Kidney (tissue), 14 donors: ENCODE data around the gene CARS1. TPM values are rescaled to one million over a fixed set of nuclear protein-coding genes. Genes with fewer than 3 reads are reported as not detected.

Experiments used
- DNase-seq, 5 donors: peaks; one replicate each; pipeline ENCODE4 v3.0.0-alpha.2; 2013 to 2020
- FAIRE-seq: peaks from 2 replicates; lab custom pipeline; 2012; peaks lifted over from hg19 to GRCh38; lab: Jason Lieb, UNC
- H3K27ac ChIP-seq, 2 donors: one replicate each; pipeline ENCODE4 v1.7.0; 2013; ENCODE audit warnings: low read depth in 2 of 2, low read length in 2 of 2, inconsistent platforms in 1 of 2
- H3K27me3 ChIP-seq: one replicate; pipeline ENCODE4 v1.7.1; 2013; ENCODE audit warnings: low read length, inconsistent platforms; ENCODE audit not compliant: control insufficient read depth, insufficient read depth
- H3K36me3 ChIP-seq, 3 donors: one replicate each; pipeline versions ENCODE4 v1.7.0 to v1.7.1; 2013; ENCODE audit warnings: low read length in 3 of 3, control low read depth in 1 of 3, inconsistent platforms in 1 of 3; ENCODE audit not compliant: insufficient read depth in 3 of 3, control insufficient read depth in 2 of 3
- H3K4me1 ChIP-seq, 3 donors: one replicate each; pipeline versions ENCODE4 v1.7.0 to v1.7.1; 2013; ENCODE audit warnings: low read length in 3 of 3, inconsistent platforms in 1 of 3, low read depth in 1 of 3; ENCODE audit not compliant: control insufficient read depth in 2 of 3, insufficient read depth in 2 of 3
- H3K4me3 ChIP-seq, 3 donors: one replicate each; pipeline versions ENCODE4 v1.7.0 to v1.8.1; 2013; ENCODE audit warnings: low read length in 3 of 3, control low read depth in 1 of 3, inconsistent platforms in 1 of 3
- H3K9ac ChIP-seq, 3 donors: one replicate each; pipeline versions ENCODE4 v1.7.0 to v1.7.1; 2013; ENCODE audit warnings: low read length in 3 of 3, control low read depth in 1 of 3, inconsistent platforms in 1 of 3
- H3K9me3 ChIP-seq, 3 donors: one replicate each; pipeline versions ENCODE4 v1.7.0 to v1.7.1; 2013; ENCODE audit warnings: low read length in 3 of 3, control low read depth in 1 of 3, inconsistent platforms in 1 of 3; ENCODE audit not compliant: control insufficient read depth in 2 of 3, insufficient read depth in 1 of 3
- CTCF ChIP-seq: IDR thresholded peaks from 3 replicates; pipeline ENCODE4 v1.5.1; 2012; ENCODE audit warnings: mild to moderate bottlenecking, moderate library complexity, borderline replicate concordance; ENCODE audit not compliant: insufficient read depth; ENCODE audit errors: extremely low read depth
- intact Hi-C: fragments of 100-400 bp; cut with DNase I; formaldehyde crosslinking; loops from one replicate; pipeline ENCODE4 v1.11.1; 2022
- polyA plus RNA-seq: library from polyadenylated mRNA; stranded (reverse); fragments of 350-450 nt; fragmentation: Illumina TruSeq; extraction: RNeasy Lipid Tissue Mini Kit (QIAGEN cat#74804); gene quantifications from one replicate; pipeline ENCODE4 v1.2.3, GENCODE V29; 2014; ENCODE audit warnings: low read depth, low replicate concordance; ENCODE audit not compliant: insufficient read depth
- total RNA-seq: library from RNA; stranded (reverse); fragmentation: NEBNext Ultra II Directional; extraction: Animal tissue kit (Norgen Biotek cat#: 25700); gene quantifications from one replicate; pipeline ENCODE4 v1.2.1, GENCODE V29; 2021
- donor health status: control.
- donor health status: control.
- donor health status: control.
- donor health status: control.
- donor health status: control.
- donor health status: DM: yes; HTN: yes; CAD: no.
- donor health status: Normal renal cell carcinoma (clear cell type).

CARS1 gene
- total and polyA plus RNA-seq, 2 donors from 2014 or later = 26.5 to 49.5 TPM

GRCh38 chr11:3020011-3020410, 37.2 kb downstream of the CARS1 start:
- H3K9ac ChIP-seq = no peak overlapping the region
- no peaks in the 10 kb centered on the region for H3K27me3 ChIP-seq
- TF ChIP-seq CTCF = no peak
- peaks cover 0 to 16% (median 4%) of the 10 kb centered on the region in 3 donors for H3K4me1 ChIP-seq
- FAIRE-seq (no peak), DNase-seq (peak in 1 of 5 donors; percentile 64)
- intact Hi-C loops = no loop called here
- H3K36me3 ChIP-seq = peaks cover 0 to 34% (median 20%) of the 10 kb centered on the region in 3 donors
- H3K27ac ChIP-seq = no peak overlapping the region
- H3K9me3 ChIP-seq = no peaks in the 10 kb centered on the region
- H3K4me3 ChIP-seq = no peak overlapping the region

GRCh38 chr11:3018596-3018995, 38.6 kb downstream of the CARS1 start:
- DNase-seq = peak in 1 of 5 donors; percentile 51
- no peaks in the 10 kb centered on the region for H3K9me3 ChIP-seq
- no peak overlapping the region for H3K27ac ChIP-seq
- H3K4me3 ChIP-seq = no peak overlapping the region
- FAIRE-seq = no peak
- H3K27me3 ChIP-seq = no peaks in the 10 kb centered on the region
- peaks cover 0 to 30% (median 19%) of the 10 kb centered on the region in 3 donors for H3K36me3 ChIP-seq
- H3K4me1 ChIP-seq = peaks cover 0 to 16% (median 4%) of the 10 kb centered on the region in 3 donors
- no peak overlapping the region for H3K9ac ChIP-seq
- intact Hi-C loops = no loop called here
- no peak for TF ChIP-seq CTCF

GRCh38 chr11:3016861-3017260, 40.4 kb downstream of the CARS1 start:
- H3K4me1 ChIP-seq = peaks cover 0 to 16% (median 2%) of the 10 kb centered on the region in 3 donors
- intact Hi-C loops = no loop called here
- no peak for TF ChIP-seq CTCF
- H3K4me3 ChIP-seq = no peak overlapping the region
- no peaks in the 10 kb centered on the region for H3K9me3 ChIP-seq
- H3K27ac ChIP-seq = no peak overlapping the region
- H3K27me3 ChIP-seq = no peaks in the 10 kb centered on the region
- no peak overlapping the region for H3K9ac ChIP-seq
- DNase-seq (peak in 1 of 5 donors; percentile 29), FAIRE-seq (no peak)
- peaks cover 0 to 37% (median 22%) of the 10 kb centered on the region in 3 donors for H3K36me3 ChIP-seq

GRCh38 chr11:3015796-3016195, 41.4 kb downstream of the CARS1 start:
- Histone ChIP-seq H3K4me1 (peaks cover 0 to 5% (median 2%) of the 10 kb centered on the region in 3 donors), H3K36me3 (peaks cover 0 to 40% (median 23%) of the 10 kb centered on the region in 3 donors), H3K9ac (no peak overlapping the region), H3K27me3 (no peaks in the 10 kb centered on the region), H3K27ac (no peak overlapping the region), H3K4me3 (no peak overlapping the region), H3K9me3 (no peaks in the 10 kb centered on the region)
- FAIRE-seq (no peak), DNase-seq (no peak)
- intact Hi-C loops = no loop called here
- TF ChIP-seq CTCF = no peak
